ENCODE data around the gene VWDE.

VWDE gene

DNA sequence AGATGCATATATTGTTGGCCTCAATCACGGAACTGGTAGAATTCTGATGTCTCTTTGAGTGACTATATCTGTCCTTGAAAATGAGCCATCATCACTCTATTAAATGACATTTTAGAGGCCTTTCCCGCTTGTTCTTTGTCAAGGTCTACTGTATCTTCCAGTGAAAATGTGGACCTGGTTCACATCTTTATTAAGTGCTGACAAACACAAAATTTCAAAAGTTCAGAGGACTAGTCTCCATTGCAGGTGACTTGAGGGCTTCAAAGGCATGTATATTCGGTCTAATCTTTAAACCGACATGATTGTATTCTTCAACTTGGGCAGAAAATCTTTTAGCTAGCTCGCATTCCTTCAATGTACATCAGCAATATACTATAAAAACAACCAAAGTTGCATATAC lies 36.6 kb upstream of the VWDE start:
- Histone ChIP-seq H3K9me2 (replicated peaks; ENCODE audit: insufficient read depth, low read length) (no peaks in the 10 kb centered on the region), H3K27ac (ENCODE audit: low read length) (no peak overlapping the region), H3K79me2 (ENCODE audit: low read length) (no peaks in the 10 kb centered on the region), H3F3A (ENCODE audit: insufficient read depth, low read length) (no peaks in the 10 kb centered on the region), H3K4me2 (ENCODE audit: low read depth, low read length) (no peak overlapping the region), H3K9me3 (replicated peaks; ENCODE audit: insufficient read depth, low read length) (no peaks in the 10 kb centered on the region), H3K9ac (ENCODE audit: low read length) (no peak overlapping the region), H3K36me3 (replicated peaks; ENCODE audit: insufficient read depth, low read length) (no peaks in the 10 kb centered on the region), H2AFZ (ENCODE audit: low read length) (no peak overlapping the region), H3K27me3 (replicated peaks; ENCODE audit: insufficient read depth, low read length) (no peaks in the 10 kb centered on the region), H3K4me3 (ENCODE audit: low read length) (no peak overlapping the region), H4K20me1 (ENCODE audit: insufficient read depth, low read length) (no peaks in the 10 kb centered on the region), H3K4me1 (ENCODE audit: low read length) (no peaks in the 10 kb centered on the region)
- TF ChIP-seq EZH2 (optimal IDR thresholded peaks at IDR 0.05; ENCODE audit: low read depth, low read length), result no peak
- no peak for TF ChIP-seq EZH2phosphoT487 (IDR thresholded peaks at IDR 0.05; ENCODE audit: low read length)
- TF ChIP-seq, protein P1, sequence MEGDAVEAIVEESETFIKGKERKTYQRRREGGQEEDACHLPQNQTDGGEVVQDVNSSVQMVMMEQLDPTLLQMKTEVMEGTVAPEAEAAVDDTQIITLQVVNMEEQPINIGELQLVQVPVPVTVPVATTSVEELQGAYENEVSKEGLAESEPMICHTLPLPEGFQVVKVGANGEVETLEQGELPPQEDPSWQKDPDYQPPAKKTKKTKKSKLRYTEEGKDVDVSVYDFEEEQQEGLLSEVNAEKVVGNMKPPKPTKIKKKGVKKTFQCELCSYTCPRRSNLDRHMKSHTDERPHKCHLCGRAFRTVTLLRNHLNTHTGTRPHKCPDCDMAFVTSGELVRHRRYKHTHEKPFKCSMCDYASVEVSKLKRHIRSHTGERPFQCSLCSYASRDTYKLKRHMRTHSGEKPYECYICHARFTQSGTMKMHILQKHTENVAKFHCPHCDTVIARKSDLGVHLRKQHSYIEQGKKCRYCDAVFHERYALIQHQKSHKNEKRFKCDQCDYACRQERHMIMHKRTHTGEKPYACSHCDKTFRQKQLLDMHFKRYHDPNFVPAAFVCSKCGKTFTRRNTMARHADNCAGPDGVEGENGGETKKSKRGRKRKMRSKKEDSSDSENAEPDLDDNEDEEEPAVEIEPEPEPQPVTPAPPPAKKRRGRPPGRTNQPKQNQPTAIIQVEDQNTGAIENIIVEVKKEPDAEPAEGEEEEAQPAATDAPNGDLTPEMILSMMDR (IDR thresholded peaks at IDR 0.05; ENCODE audit: low read length), result no peak
- DNase-seq, result no peak

DNA sequence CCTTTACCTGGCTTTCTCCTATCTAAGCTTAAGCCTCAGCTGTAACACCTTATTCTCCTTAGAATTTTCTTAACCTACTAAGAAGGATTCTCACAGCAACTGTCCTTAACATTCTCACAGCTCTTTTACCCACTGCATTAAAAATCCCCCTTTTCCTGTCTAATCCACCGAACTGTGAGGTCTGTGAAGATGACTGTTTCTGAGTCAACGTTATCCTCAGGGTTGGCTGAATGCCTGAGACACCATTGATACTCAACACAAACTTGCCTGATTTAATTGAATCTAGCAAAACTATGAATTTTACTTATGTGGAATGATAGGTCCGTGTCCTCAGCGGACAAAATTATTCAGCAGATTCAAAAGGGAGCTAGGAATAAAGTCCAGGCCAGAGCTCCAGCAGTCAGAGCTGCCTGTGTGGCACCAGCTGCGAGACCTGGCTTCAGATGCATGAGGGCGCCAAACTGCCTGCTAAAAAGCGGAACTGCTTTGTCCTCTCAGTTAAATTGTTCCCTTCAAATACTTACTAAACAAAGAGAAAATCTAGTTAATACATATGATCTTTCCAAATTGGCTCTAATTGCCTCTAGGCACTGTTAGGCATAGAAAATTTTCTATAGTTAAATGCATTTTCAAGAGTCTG lies 33.4 kb upstream of the VWDE start:
- H3K27me3 ChIP-seq (replicated peaks; ENCODE audit: insufficient read depth, low read length), result no peaks in the 10 kb centered on the region
- H3K9me3 ChIP-seq (replicated peaks; ENCODE audit: insufficient read depth, low read length), result no peaks in the 10 kb centered on the region
- DNase-seq, result peak; percentile 17
- no peaks in the 10 kb centered on the region for H3F3A ChIP-seq (ENCODE audit: insufficient read depth, low read length)
- H4K20me1 ChIP-seq (ENCODE audit: insufficient read depth, low read length), result no peaks in the 10 kb centered on the region
- H3K36me3 ChIP-seq (replicated peaks; ENCODE audit: insufficient read depth, low read length), result no peaks in the 10 kb centered on the region
- no peak overlapping the region for H3K4me3 ChIP-seq (ENCODE audit: low read length)
- H3K4me2 ChIP-seq (ENCODE audit: low read depth, low read length), result no peak overlapping the region
- H3K9me2 ChIP-seq (replicated peaks; ENCODE audit: insufficient read depth, low read length), result no peaks in the 10 kb centered on the region
- no peaks in the 10 kb centered on the region for H3K79me2 ChIP-seq (ENCODE audit: low read length)
- H2AFZ ChIP-seq (ENCODE audit: low read length), result no peak overlapping the region
- no peak for TF ChIP-seq EZH2 (optimal IDR thresholded peaks at IDR 0.05; ENCODE audit: low read depth, low read length)
- TF ChIP-seq, protein P1 (IDR thresholded peaks at IDR 0.05; ENCODE audit: low read length), result peak; percentile 24; the same call in 1 of the 2 replicates
- no peak overlapping the region for H3K27ac ChIP-seq (ENCODE audit: low read length)
- H3K4me1 ChIP-seq (ENCODE audit: low read length), result no peaks in the 10 kb centered on the region
- no peak overlapping the region for H3K9ac ChIP-seq (ENCODE audit: low read length)

DNA sequence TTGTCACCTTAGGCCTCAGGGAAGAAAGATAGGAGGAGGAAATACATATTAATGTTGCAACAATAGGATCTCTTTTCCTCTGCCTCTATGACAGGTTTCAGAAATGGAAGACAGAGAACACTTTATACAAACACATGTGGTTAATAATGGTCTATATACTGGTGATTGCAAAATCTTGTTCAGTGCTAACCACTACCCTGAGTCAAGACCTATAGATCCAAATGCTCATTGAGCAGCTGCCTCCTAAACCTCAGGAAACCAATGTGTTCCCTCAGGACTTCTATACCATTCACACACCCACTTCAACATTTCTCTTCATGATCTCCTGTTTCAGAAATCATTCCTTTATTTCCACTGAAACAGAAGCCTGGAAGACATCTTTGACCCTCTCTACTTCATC lies 32.5 kb upstream of the VWDE start:
- Histone ChIP-seq H3K4me1 (ENCODE audit: low read length) (no peaks in the 10 kb centered on the region), H3K79me2 (ENCODE audit: low read length) (no peaks in the 10 kb centered on the region), H3K36me3 (replicated peaks; ENCODE audit: insufficient read depth, low read length) (no peaks in the 10 kb centered on the region), H3K4me3 (ENCODE audit: low read length) (no peak overlapping the region), H4K20me1 (ENCODE audit: insufficient read depth, low read length) (no peaks in the 10 kb centered on the region), H3K9me3 (replicated peaks; ENCODE audit: insufficient read depth, low read length) (no peaks in the 10 kb centered on the region), H3K9me2 (replicated peaks; ENCODE audit: insufficient read depth, low read length) (no peaks in the 10 kb centered on the region), H3K9ac (ENCODE audit: low read length) (no peak overlapping the region), H3K27ac (ENCODE audit: low read length) (no peak overlapping the region), H3F3A (ENCODE audit: insufficient read depth, low read length) (no peaks in the 10 kb centered on the region), H2AFZ (ENCODE audit: low read length) (no peak overlapping the region), H3K4me2 (ENCODE audit: low read depth, low read length) (no peak overlapping the region), H3K27me3 (replicated peaks; ENCODE audit: insufficient read depth, low read length) (no peaks in the 10 kb centered on the region)
- no peak for DNase-seq
- TF ChIP-seq EZH2 (optimal IDR thresholded peaks at IDR 0.05; ENCODE audit: low read depth, low read length), result no peak
- TF ChIP-seq, protein P1 (IDR thresholded peaks at IDR 0.05; ENCODE audit: low read length), result no peak
- no peak for TF ChIP-seq EZH2phosphoT487 (IDR thresholded peaks at IDR 0.05; ENCODE audit: low read length)
